ENCODE measurements around the gene DNAH1.

The DNAH1 gene

DNA sequence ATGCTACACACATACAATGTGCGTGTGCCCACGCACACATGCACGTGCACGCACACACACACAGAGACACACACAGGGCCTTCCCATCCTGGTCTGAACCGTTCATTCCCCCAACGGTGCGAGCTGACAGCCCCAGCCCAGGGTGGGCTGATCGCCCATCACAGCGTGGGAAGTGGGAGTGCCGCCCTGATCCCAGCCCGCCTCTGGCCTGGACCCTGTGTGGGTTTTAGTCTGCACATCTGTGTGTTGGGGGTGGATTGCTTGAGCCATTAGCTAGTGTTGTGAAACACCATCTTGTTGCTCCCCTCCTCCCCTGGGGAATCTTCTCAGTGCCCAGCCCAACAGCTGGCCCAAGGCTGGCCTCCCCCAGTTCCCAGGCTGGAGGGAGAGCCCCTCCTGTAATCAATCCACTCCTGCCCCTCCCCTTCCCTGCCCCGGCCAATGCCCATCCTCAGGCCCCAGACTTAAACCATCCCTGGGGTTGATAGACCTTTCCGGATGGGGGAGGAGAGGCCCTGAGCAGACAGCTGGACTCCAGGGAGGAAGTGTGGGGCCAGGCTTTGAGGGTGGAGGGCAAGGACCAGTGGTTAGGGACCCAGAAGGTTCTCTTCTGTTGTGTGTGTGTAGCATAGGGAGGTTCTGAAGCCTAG, 120.5 kb downstream of the DNAH1 start:
- DNase-seq: peak; percentile 47

DNA sequence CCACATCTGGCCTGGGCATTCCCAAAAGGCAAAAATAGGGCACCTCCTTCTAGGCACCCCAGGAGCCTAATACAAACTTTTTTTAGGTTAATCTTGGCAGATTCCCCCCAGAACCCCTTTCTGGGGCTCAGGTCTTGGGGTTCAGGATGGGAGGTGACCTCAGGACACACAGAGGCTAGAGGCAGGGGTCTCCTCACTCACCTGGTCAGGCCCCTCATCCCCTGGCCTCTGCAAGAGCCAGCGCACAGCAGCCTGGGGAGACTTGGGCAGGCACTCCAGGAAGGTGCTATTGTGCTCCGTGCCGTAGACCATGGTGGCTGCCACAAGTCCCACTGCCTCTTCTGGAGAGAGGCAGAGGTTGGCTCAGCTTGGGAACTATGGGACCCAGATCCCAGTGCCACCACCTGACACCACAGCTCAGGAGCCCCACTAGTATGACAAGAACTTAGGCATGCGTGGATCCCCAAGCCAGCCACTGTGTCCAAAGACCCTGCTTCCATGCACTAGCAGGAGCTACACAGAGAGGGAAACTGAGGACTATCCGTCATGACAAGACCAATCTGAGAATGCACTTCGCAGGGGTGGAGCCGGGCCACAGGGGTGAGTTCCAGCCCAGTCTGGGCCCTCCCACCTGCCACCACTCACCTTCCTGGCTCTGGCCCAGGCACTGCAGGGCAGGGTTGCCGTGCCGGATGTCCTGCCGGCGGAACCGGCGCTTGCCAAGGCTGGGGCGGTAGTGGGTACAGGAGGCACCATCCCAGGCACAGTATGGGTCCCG, 121.4 kb downstream of the DNAH1 start:
- DNase-seq: no peak

DNA sequence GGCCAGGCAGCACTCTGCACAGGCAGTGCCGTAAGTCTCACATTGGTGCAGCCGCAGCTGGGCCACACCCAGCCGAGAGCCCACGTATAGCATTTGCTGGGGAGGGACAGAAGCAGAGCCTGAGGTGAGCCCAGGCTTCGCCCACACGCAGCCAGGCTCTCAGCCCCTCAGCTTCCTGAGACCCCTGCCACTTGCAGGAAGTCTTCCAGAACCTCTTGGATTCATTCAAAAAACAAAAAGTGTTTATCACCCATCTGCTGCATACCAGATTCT, 121.9 kb downstream of the DNAH1 start:
- no peak for DNase-seq

DNA sequence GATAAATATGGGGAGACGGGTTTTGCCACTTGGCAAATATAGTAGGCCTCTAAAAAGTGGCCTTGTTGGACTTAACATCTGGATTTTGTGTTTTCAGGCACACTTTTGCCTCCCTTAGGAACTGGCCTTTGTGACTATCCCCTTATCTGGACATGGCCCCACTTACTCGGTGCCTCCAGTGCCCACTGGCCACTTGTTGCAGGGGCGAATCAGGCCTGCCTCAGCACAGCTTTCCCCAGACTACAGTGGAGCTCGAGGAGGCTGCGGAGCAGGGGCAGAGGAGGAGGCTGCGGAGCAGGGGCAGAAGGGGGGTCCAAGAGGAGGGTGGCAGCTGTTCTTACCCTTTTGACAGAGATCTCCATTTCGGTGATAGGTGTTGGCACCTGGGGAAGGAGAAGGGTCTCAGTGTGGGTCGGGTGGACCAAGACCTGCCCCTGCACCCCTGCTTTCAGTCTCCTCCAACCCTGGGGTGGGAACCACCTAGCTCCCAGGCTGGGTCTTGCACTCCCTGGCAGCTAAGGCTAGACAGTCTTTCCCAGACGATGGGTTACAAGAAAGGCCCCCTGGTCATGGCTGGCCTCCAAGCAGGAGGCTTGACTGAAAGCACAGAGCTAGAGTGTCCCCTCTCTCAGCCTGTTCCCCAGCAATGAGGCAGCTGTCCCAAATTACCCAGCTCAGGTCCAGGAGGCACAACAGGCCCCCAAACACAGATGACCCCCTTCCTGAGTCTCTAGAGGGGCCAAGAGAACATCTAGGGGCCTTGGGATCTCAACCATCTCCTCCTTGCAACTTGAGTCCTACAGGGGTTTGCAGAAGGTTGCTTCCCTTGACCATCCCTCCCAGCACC, 122.7 kb downstream of the DNAH1 start:
- DNase-seq: no peak

DNA sequence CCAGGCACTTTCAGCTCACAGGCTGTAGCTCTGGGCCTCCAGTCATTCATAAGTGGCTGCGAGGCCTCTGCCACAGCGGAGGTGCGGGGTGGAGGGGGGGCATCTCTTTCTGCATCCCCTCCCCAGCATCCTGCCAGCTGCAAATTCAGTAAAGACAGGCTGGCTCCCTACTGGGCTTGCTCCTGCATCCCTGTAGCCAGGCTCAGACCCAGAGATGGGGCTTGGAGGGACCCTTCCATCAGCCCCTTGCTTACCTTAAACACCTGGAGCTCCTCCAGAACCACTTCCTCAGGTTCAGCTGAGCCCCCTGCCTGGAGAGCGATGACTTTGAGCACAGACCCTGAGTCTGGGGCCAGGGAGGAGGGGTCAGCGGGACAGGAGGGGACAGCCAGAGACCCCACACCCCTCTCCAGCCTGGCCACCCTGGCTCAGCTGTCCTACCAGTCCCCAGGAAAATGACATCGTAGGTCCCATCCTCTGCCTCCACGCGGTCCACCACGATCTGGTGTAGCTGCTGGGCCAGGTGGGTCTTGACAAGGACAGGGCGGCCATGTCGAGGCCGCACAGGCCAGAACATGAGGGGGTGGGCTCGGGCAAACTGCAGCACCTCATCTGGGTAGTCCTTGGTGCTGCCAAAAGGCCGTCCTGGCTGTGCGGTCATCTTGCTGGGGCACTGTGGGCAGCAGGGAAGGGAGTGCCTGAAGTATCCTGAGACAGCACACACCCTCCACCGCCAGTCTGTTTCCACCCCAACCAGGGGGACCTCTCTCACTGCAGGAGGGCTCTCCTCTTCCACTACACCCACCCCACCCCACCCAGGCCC, 123.5 kb downstream of the DNAH1 start:
- no peak for DNase-seq

DNA sequence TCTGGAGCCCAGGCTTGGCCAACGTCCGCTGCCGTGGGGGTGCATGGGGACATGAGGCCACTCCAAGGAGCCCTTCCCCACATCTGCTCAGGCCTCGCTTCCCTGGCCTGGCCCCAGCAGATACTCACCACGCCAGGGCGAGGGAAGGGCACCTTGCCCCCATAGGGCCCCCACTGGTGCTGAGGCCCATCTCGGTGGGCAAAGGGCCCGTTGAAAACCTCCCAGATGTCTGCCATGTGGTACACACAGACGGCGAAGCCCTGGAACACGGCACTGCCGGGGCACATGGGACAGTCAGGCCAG, 124.1 kb downstream of the DNAH1 start:
- DNase-seq: no peak

DNA sequence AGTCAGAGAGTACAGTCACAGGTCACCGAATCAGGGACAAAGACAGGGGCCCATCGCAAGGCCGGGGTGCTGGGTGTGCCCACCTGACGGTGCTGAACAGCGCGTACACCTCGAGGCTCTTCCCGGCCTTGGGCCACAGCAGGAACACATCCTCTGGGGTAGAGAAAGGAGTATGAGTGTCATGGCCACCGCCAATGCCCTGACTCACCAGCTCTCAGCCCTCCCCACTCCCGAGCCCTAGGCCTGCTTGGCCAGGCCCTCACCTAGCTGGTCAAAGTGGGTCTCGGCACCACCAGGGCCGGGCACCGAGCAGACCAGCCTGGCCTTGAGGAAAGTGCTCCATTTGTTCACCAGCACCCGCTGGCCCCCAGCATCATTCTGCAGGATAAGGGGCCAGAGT, 124.6 kb downstream of the DNAH1 start:
- DNase-seq: no peak

DNA sequence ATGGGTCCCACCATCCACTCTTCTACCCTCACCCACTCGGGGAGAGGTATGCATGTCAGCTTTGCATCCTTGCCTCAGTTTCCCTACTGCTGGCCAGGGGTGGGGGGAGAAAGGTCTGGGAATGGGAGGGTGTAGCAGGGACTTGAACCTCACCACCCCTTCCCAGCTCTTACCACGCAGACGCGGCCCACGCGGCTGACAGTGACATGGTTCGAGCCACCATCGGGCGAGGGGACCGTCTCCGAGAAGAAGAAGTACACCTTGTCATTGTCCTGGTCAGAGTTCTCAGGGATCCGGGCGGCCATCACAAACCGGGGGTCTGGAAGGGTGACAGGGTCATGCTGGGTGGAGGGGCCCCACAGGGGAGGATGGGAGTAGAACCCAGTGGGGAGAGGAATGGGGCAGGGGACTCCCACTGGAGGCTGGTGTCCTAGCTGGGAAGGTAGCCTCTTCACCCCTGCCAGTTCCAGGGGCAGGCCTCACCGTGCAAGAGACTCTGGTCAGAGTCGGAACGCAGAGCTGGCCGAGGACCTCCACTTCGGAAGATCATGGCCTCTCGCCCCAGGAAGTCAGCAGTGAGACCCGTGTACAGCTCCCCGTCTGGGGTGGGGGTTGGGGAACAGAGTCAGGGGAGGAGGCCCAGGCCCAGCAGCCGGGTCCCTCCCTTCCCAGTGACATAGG, 125.1 kb downstream of the DNAH1 start:
- DNase-seq: no peak

DNA sequence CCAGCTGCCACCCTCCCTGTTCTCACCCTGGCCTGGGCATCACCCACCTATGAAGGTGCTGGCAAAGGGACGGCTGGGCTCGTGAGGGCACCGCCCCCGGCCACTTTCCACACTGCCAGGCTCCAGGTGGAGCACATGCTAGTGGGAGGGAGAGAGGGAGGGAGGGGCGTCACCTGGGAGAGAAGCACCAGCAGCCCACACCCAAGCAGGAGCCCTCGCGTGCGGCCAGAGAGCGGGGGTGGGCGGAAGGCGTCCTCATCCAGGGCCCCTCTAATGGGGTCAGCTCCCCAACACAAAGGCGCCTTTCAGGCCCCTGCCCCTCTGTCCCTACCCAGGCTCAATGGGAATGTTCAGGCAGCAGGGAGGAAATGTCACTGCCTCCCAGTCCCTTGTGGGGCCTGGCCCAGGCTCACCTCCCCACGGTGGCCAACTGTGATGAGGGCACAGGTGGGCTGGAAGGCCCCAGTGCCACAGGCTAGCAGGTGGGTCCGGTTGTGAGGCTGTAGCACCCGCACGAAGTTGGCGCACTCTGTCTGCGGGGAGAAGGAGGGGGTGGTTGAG, 125.7 kb downstream of the DNAH1 start:
- DNase-seq: no peak

DNA sequence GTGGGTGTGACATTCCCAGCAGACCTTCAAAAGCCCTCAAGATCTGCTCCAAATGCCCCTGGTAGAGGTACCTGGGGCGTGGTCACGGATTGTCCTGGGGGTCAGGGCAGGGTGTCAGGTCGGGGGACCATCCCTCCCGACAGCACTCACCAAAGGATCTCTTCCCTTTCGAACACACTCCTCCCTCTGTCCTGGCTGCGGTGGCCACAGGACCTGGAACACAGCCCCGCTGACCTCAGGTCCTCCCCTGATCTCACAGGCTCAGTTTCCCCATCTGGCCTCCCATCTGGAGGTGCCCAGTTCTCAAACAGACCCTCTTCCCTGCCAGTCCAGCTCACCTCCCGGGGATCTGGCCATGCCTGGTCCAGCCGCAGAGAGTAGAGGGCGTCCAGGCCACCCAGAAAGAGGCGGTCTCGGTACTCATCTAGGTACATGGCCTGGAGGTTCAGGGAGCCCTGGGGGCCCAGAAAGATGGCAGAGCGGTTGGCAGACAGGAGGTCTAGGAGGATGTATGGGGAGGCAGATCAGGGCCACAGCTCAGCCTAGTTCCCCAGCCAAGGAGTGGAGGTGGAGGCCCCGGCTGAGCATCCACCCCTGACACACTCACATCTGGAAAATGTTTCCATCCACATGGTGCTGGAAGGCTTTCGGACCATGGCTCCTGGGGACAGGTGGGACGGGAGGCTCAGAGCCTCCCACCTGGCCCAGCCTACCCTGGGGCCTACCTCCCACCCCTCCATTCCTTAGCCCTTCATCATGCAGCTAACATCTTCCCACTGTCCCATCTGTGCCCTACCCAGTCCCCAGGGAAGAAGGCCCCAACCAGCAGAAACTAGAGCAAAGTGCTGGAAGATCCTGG, 126.5 kb downstream of the DNAH1 start:
- DNase-seq: no peak

DNA sequence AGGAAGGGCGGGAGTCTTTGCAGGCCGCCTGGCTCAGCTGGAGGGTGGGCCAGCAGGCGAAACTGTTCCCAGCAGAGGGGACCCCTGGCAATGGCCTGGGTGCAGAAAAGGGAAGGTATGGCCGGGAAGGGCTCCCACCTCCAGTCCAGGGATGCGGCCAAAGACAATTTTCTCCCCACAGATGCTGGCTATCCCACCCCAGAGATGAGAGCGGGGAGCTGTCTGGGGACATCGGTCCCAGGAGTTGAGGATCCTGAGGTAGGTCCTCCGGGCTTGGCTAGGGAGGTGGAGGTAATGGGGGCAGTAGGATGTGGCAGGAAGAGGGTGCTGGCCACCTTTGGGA, 127.1 kb downstream of the DNAH1 start:
- DNase-seq: no peak

DNA sequence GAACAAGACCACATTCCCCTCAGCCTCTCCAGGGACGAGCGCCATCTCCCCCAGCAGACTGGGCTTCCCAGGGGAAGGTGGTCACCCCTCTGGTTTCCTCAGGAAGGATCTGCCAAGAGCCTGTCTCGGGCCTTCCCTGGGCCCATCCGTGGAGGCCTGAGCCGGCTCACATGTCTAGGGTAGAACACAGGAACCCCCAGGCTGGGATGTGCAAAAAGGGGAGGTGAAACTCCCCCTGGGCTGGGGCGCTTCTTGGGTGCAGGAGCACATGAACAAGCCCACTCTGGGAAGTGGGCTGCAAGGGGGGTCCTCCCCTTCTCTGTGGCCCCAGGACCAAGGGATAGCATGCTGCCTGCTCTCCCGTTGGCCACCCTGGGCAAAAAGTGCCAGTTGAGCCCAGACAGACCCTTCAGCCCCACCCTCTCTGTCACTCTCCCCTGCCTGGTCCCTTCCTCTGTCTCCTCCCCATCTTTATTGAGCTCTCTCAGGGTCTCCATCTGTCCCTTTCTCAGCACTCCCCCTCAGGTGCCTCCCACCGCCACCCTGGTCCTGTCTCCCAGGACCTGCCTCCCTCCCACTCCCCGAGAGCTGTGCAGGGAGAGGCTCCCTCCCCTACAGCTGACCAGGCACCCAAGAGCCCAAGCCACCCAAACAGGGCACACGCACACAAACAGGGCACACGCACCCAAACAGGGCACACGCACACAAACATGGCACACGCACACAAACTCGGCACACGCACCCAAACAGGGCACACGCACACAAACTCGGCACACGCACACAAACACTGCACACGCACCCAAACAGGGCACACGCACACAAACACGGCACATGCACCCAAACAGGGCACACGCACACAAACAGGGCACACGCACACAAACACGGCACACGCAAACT, 127.9 kb downstream of the DNAH1 start:
- DNase-seq: no peak

DNA sequence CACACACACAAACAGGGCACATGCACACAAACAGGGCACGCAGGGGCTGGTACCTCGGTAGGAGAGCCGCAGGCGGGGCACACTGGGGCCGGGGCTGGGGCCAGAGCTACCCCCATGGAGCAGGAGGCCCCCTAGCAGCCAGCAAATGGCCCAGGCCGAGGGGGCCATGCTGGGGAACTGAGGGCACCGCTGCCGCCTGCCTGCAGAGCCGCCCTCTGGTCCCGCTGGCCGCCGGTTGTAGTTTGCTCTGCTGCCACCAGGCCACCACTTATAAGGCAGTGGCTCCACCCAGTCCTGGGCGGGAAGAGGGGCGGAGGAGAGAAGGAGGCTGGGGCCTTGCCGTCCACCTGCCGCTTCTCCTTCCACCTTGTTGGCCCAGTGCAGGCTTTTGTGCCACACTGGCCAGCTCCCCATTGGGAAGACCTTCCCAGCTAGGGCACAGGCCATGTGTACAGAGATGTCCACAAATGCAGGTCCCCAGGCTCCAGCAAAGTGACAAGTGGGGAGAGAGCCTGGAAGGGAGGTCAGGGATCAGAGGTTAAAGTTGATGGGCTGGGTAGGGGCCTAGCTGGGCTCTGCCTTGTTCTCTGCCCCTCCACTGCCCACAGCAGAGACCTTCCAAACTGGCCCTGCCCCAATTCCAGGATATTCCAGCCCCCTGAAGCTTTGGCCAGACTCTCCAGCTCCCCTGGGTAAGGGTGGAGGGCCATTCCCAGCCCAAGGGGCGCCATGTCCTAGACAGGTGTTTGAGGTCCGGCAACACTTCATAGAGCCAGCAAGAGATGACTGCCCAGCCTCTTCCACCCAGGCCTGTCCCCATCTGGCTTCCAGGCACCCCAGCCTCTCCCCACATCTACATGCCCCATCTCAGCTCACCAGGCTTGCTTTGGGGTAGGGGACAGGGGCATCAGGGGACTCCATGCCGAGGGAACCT, 129.0 kb downstream of the DNAH1 start, which contains the start of gene SEMA3G:
TSS of gene SEMA3G (minus strand) at position 244 of the 934 bp plus-strand sequence. CDS start at position 168, 76 bp downstream.
- peak; percentile 55 for DNase-seq

DNA sequence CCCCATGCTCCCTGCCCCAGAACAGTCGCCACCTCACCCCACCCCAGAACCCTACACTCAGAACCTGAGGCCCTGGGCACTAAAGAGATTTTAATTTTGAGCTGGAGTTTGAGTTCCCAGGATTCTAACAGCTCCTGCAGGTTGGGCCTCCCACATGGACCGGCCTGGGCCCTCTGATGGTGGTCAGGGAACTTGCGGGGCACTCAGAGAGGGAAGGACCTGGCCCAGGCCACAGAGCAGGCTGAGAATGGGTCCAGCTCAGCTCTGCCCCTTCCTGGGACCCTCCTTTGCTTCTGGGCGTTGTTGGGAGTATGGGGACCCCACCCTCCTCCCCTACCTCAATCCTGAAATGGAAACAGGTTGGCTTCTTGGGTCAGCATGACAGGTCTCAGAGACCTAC, 129.9 kb downstream of the DNAH1 start:
- DNase-seq: no peak

DNA sequence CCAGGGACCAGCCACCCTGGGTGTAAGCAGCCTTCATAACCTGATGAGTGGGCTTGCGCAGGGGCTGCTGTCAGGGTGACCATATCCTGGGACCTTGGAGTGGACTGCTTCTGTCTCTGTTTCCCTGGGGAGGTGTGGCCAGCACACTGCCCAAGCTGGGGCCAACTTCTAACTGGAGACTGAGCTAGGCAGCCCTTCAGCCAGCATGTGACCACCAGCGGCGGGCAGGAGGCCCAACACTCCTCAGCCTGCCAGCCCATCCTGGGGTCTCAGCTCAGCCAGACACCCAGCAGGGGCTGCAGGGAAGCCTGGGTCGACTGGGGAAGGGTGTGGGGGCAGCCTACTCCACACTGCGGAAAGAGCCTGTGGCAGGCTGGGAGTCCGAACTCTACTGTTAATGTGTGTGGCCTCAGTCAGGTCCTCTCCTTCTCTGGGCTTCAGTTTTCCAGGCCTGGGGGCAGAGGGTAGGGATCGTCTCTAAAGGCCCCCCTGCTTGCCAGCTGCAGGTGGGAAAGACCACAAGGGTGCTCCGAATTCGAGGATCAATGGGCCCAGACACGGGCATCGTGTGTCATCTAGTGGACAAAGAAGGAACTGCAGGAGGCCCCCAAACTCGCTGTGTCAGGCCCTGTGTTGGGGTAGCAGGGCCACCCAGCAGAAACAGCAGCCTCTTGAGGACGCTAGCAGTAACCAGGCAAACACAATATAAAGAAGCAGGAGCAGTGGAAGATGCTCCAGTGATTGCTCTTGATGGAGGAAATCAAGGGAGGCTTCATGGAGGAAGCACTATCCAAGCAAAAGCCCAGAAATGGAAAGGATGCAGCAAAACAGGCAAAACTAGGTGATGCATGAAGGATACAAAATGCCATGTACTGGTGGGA, 130.8 kb downstream of the DNAH1 start:
- peak; percentile 59 for DNase-seq

DNA sequence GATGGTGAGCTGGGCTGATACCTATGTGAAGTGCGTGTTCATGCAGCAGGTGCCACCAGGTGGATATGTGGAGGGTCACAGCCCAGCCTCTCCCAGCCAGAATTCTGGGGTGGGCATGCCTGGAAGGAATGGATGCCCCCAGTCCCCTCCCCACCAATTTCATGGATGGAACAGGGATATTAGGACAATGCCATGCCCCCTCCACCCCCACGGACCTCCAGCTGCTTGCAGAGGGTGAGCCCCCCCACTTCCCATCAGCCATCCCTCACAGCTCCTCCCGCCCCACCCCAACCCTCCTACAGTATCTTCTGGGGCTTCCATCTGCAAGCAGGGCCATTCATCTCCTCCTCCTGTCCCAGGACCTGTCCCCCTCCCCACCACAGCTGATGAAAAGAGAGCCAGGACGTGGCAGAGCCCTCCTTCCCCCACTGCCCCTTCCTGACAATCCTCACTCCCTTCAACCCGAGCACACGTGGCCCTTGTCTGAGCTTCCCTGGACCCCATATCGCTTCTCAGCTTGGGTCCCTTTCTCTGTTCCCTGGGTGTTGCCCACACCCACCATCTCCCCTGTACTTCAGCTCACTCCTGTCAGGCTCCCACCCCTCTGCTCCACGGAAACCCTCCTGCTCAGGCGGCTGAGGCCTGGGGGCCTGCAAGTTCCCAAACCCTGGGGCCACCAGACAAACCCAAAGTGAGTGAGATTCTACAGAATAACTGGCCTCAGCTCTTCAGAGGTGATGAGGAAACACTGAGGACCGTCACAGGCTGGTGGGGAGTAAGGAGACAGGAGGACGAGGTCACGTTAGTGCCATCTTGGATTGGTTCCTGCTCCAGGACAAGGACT, 131.6 kb downstream of the DNAH1 start:
- DNase-seq: no peak

Data from fibroblast of skin of scalp (primary cell).